SJSA1 (cell line): Measurements from ENCODE around the gene SCYL1. TPM values are rescaled to one million over a fixed set of nuclear protein-coding genes. Genes with fewer than 3 reads are reported as not detected.
A peak's percentile ranks its signal among the peaks of the same experiment; 100 is the strongest.

Experiments
- DNase-seq, 2 experiments: peaks; one replicate each; pipeline ENCODE4 v3.0.0-alpha.2; 2015 to 2020; ENCODE audit warnings: low spot score in 2 of 2, low read depth in 1 of 2
- H3K27ac ChIP-seq: fragments of 250-450 bp; sonication (Bioruptor Pico); 2 replicates; pipeline ENCODE4 v1.5.1; 2020; ENCODE audit warnings: mild to moderate bottlenecking, moderate library complexity
- H3K27me3 ChIP-seq: fragments of 250-450 bp; sonication (Bioruptor Pico); replicated peaks from 2 replicates; pipeline ENCODE4 v1.5.1; 2020; ENCODE audit warnings: mild to moderate bottlenecking, moderate library complexity
- H3K36me3 ChIP-seq: fragments of 250-450 bp; sonication (Bioruptor Pico); 2 replicates; pipeline ENCODE4 v1.5.1; 2020; ENCODE audit warnings: mild to moderate bottlenecking
- H3K4me1 ChIP-seq: fragments of 250-450 bp; sonication (Bioruptor Pico); replicated peaks from 2 replicates; pipeline ENCODE4 v1.6.1; 2021; ENCODE audit warnings: mild to moderate bottlenecking
- H3K4me3 ChIP-seq: fragments of 250-450 bp; sonication (Bioruptor Pico); 2 replicates; pipeline ENCODE4 v1.5.1; 2020; ENCODE audit warnings: mild to moderate bottlenecking
- H3K9me3 ChIP-seq: fragments of 250-450 bp; sonication (Bioruptor Pico); replicated peaks from 2 replicates; pipeline ENCODE4 v1.5.1; 2020; ENCODE audit warnings: mild to moderate bottlenecking
- total RNA-seq: library from RNA; depleted of rRNA; stranded (reverse); fragments of >200 nt; shearing (Covaris generic); gene quantifications from 2 replicates; pipeline ENCODE4 v1.2.3, GENCODE V29; 2014

Gene SCYL1
- total RNA-seq, 1 experiment from 2014 or later, result 130 TPM

GRCh38 chr11:65489035-65489705, 35.7 kb upstream of the SCYL1 start:
- Histone ChIP-seq H3K4me3 (no peak overlapping the region), H3K27ac (peak overlapping the region; percentile 92), H3K4me1 (peaks cover 86% of the 10 kb centered on the region), H3K36me3 (no peaks in the 10 kb centered on the region), H3K9me3 (no peaks in the 10 kb centered on the region), H3K27me3 (no peaks in the 10 kb centered on the region)
- DNase-seq, result peak; percentile 99 to 100

GRCh38 chr11:65489706-65490320, 35.1 kb upstream of the SCYL1 start:
- H3K27ac ChIP-seq, result peak overlapping the region; percentile 92
- no peaks in the 10 kb centered on the region for H3K36me3 ChIP-seq
- H3K27me3 ChIP-seq, result no peaks in the 10 kb centered on the region
- peaks cover 93% of the 10 kb centered on the region for H3K4me1 ChIP-seq
- no peaks in the 10 kb centered on the region for H3K9me3 ChIP-seq
- no peak overlapping the region for H3K4me3 ChIP-seq
- DNase-seq, result no peak

- no peaks in the 10 kb centered on the region for H3K27me3 ChIP-seq
- no peaks in the 10 kb centered on the region for H3K36me3 ChIP-seq
- H3K4me3 ChIP-seq, result no peak overlapping the region
- H3K4me1 ChIP-seq, result peaks cover 88% of the 10 kb centered on the region
- no peak for DNase-seq
- no peaks in the 10 kb centered on the region for H3K9me3 ChIP-seq
- H3K27ac ChIP-seq, result peak overlapping the region; percentile 92
Measured at GRCh38 chr11:65491163-65491465, 33.8 kb upstream of the SCYL1 start.

- H3K36me3 ChIP-seq, result no peaks in the 10 kb centered on the region
- H3K4me1 ChIP-seq, result peaks cover 92% of the 10 kb centered on the region
- H3K4me3 ChIP-seq, result no peak overlapping the region
- DNase-seq, result peak; percentile 97 to 99
- H3K9me3 ChIP-seq, result no peaks in the 10 kb centered on the region
- H3K27me3 ChIP-seq, result no peaks in the 10 kb centered on the region
- H3K27ac ChIP-seq, result peak overlapping the region; percentile 92
Measured at GRCh38 chr11:65491614-65492386, 33.1 kb upstream of the SCYL1 start.

GRCh38 chr11:65492387-65492636, 32.6 kb upstream of the SCYL1 start:
- Histone ChIP-seq H3K36me3 (no peaks in the 10 kb centered on the region), H3K4me3 (no peak overlapping the region), H3K9me3 (no peaks in the 10 kb centered on the region), H3K27ac (peak overlapping the region; percentile 92), H3K27me3 (no peaks in the 10 kb centered on the region), H3K4me1 (peaks cover 91% of the 10 kb centered on the region)
- no peak for DNase-seq

GRCh38 chr11:65492637-65493366, 32.1 kb upstream of the SCYL1 start:
- Histone ChIP-seq H3K4me1 (peaks cover 88% of the 10 kb centered on the region), H3K27me3 (no peaks in the 10 kb centered on the region), H3K4me3 (no peak overlapping the region), H3K27ac (peak overlapping the region; percentile 92), H3K9me3 (no peaks in the 10 kb centered on the region), H3K36me3 (no peaks in the 10 kb centered on the region)
- DNase-seq, result peak; percentile 82 to 92

GRCh38 chr11:65493367-65494176, 31.3 kb upstream of the SCYL1 start:
- Histone ChIP-seq H3K4me3 (no peak overlapping the region), H3K27ac (peak overlapping the region; percentile 92), H3K9me3 (no peaks in the 10 kb centered on the region), H3K27me3 (no peaks in the 10 kb centered on the region), H3K4me1 (peaks cover 88% of the 10 kb centered on the region), H3K36me3 (no peaks in the 10 kb centered on the region)
- DNase-seq, result peak; percentile 84 to 95

- H3K27ac ChIP-seq, result peak overlapping the region; percentile 88
- peaks cover 26% of the 10 kb centered on the region for H3K36me3 ChIP-seq
- peaks cover 6% of the 10 kb centered on the region; the same call in 1 of the 2 replicates for H3K27me3 ChIP-seq
- H3K9me3 ChIP-seq, result no peaks in the 10 kb centered on the region
- H3K4me3 ChIP-seq, result peak overlapping the region; percentile 7
- H3K4me1 ChIP-seq, result peaks cover 61% of the 10 kb centered on the region
- DNase-seq, result peak in 1 of 2 experiments; percentile 75
Measured at GRCh38 chr11:65496304-65497140, 28.4 kb upstream of the SCYL1 start.

- peak; percentile 100 for DNase-seq
- peak overlapping the region; percentile 59 for H3K4me3 ChIP-seq
- peaks cover 10% of the 10 kb centered on the region; the same call in 1 of the 2 replicates for H3K27me3 ChIP-seq
- H3K4me1 ChIP-seq, result peaks cover 52% of the 10 kb centered on the region
- peaks cover 34% of the 10 kb centered on the region for H3K36me3 ChIP-seq
- peak overlapping the region; percentile 98 for H3K27ac ChIP-seq
- H3K9me3 ChIP-seq, result no peaks in the 10 kb centered on the region
Measured at GRCh38 chr11:65497141-65498041, 27.5 kb upstream of the SCYL1 start.

- Histone ChIP-seq H3K27ac (peak overlapping the region; percentile 98), H3K9me3 (no peaks in the 10 kb centered on the region), H3K4me1 (peaks cover 45% of the 10 kb centered on the region), H3K27me3 (peaks cover 15% of the 10 kb centered on the region), H3K4me3 (peak overlapping the region; percentile 59), H3K36me3 (peaks cover 42% of the 10 kb centered on the region)
- peak; percentile 70 to 88 for DNase-seq
Measured at GRCh38 chr11:65498042-65498726, 26.7 kb upstream of the SCYL1 start.

GRCh38 chr11:65498727-65498976, 26.2 kb upstream of the SCYL1 start:
- peaks cover 20% of the 10 kb centered on the region for H3K27me3 ChIP-seq
- DNase-seq, result no peak
- H3K4me1 ChIP-seq, result peaks cover 41% of the 10 kb centered on the region
- peak overlapping the region; percentile 59 for H3K4me3 ChIP-seq
- H3K27ac ChIP-seq, result peak overlapping the region; percentile 98
- H3K36me3 ChIP-seq, result peaks cover 47% of the 10 kb centered on the region
- H3K9me3 ChIP-seq, result no peaks in the 10 kb centered on the region
